NCI-H2107 treated with DMSO at 0.1 percent for 48 hours (cell line): ENCODE measurements around the gene ZNF597.

Experiments
- DNase-seq: peaks from one replicate; lab custom pipeline; 2025; ENCODE audit not compliant: unreplicated experiment; lab: John Stamatoyannopoulos, UW

ZNF597 gene

DNA sequence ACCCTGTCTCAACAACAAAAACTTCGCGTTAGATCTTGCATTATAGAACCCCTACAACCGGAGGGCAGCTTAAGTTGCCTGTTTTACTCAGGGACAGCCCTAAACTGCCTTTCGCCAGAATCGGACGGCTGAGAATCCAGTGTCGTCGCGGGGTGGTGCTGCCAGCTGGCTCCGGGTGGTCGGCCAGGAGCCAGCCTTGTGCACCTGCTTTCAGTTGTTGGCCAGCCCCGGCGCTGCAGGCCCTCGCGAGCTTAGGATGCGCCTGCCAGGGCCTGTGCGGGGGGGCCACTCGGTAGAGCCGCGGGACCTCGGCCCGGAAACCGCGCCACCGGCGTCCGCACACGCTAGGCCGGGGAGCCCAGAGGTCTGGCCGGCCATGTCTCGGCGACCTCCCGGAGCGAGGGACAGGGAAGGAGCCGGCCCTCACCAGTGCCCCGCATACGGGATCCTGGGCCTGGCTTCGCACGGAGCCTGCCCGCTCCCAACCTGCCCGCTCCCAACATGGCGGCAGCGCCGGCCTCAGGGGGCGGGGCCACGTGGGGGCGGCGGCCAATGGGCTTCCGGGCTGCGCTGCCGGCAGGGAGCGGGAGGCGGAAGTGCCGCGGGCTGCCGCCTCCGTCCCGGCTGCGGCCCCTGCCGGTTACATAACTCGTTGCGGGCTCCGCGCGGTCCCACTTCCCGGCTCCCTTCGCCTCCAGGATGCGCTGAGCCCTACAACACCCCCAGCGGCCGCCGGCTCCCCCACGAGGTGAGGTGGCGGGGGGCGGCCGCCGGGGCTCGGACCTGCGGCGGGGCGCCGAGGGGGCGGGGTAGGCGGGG is 14.3 kb upstream of the ZNF597 start:
- peak; percentile 61 for DNase-seq

DNA sequence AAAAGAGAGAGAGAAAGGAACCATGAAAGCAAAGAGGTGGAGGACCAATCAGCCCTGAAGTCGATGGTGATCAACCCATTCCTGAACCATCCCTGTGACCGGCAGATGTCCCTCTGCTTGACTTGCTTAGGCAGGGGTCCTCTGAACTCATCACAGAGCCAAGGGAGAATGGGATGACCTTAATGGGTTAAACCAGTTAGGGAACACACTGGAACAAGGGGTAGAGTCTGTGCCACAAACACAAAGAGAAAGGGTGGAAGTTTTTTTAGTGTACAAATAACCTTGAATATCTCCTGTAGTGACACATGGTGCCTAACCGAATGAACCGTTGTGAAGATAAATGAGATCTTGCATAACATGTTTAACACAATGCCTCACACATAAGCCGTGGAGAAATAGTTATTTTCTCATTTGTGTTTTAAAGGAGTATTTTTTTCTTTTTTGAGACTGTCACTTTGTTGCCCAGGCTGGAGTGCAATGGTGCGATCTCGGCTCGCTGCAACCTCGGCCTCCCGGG is 11.4 kb upstream of the ZNF597 start:
- DNase-seq: no peak

DNA sequence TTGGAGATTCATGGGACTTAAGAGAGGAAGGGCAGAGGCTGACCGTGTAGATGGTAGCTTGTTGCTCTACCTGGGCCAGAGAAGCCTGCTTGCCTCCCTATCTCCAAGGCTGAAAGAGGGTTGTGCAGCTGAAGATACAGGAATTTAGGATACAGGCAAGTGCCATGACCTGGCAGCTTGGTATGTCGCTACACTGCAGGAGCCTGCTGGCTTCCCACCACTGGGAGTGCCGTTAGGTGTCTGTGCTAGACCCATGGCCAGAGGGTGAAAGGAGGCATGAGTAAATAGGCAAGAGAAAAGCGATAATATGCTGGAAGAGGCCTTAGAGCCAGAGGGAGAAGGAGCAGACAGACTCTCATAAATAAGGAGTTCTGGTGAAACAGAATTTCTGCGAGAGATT is 10.8 kb upstream of the ZNF597 start:
- DNase-seq: no peak

DNA sequence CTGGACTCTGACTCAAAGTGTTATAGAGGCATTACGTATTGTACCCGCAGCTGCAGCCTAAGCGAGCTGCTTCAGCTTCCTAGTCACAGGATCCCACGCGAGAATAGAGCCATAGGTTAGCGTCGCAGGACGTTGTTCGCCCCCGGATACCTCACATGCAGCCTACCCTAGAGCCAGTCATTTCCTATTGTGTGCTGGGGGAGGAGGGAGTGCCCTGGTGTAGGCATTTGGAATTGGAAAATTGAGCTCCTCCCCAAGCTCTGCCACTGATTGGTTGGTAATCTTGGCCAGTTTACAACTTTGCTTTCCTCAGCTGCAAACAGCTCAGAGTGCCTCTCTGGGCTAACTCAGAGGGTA is 706 bp upstream of the ZNF597 start:
- DNase-seq: no peak

DNA sequence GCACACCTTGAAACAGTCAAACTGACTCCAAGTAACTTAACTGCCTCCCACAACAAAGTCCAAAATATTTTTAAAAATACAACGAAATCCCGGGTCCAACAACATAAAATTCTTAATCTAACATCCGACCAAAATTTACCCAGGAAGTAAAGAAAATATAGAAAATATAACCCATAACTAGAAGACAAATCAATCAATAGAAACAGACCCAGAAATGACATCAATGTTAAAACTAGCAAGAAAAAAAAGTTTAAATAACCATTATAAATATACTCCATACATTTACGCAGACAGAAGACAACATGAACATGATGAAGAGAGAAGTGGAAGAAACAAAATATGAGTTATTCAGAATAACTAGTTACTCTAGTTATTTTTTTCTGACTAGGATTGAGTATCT is 3.7 kb downstream of the ZNF597 start:
- DNase-seq: no peak

DNA sequence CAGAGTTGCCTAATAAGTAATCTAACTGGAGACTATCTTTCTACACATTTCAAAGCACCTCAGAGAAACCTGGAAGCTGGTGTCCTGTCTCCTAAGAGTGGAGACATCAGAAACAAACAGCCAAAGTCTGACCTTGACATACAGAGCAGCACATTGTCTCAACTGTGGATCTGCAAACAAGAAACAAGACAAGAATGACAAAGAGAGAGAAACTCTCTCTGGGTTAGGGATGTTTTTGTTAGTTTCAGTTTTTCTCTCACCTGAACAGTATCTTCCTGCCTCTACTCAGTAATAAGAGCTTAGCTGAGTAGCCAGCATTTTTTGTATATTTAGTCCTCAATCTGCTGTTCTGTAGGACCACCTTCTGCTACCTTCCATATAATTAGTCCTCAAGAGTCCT is 8.9 kb downstream of the ZNF597 start:
- no peak for DNase-seq

DNA sequence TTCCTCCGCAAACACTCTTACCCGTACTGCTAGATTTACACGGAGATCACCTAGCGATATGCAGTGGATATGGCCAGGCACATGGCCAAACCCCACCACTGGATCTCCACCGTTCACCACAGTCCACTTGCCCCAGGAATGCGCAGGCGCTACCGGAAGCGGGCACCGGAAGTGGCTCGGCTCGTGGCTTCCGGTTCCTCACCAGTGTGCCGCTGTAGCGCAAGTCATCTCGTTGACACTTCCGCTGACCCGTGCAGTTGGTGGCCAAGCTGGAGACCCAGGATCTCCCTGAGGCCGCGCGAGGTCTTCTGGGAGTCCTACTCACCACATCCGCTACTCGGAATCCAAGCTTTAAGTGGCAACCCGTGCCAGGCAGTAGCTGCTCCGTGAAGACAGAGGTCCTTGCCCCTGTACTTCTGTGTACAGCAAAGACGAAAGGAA is 11.5 kb downstream of the ZNF597 start:
- DNase-seq: no peak

- DNase-seq: no peak
These were observed 29.4 kb downstream of the ZNF597 start for GRCh38 chr16:3413730-3414379.

DNA sequence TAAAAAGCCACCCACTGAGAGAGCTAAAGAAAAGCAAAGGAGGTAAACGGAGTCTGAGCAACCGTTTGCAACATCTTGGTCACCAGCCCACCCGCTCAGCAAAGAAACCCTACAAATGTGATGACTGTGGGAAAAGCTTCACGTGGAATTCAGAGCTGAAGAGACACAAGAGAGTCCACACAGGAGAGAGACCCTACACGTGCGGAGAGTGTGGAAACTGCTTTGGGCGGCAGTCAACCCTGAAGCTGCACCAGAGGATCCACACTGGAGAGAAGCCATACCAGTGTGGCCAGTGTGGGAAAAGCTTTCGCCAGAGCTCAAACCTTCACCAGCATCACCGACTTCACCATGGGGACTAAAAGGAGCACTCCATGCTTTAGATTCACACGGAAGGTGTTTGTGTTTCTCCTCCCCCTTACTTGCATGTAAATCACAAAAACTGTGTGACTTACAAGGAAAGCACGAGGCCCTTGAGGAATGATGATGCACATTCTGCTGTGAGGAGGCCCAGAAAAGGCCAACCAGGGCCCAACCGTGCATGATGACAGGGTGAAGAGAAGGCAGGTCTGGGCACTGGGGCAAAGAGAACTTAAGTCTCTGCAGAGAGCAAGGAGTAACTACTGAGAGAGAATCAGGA is 34.6 kb downstream of the ZNF597 start:
- DNase-seq: no peak

DNA sequence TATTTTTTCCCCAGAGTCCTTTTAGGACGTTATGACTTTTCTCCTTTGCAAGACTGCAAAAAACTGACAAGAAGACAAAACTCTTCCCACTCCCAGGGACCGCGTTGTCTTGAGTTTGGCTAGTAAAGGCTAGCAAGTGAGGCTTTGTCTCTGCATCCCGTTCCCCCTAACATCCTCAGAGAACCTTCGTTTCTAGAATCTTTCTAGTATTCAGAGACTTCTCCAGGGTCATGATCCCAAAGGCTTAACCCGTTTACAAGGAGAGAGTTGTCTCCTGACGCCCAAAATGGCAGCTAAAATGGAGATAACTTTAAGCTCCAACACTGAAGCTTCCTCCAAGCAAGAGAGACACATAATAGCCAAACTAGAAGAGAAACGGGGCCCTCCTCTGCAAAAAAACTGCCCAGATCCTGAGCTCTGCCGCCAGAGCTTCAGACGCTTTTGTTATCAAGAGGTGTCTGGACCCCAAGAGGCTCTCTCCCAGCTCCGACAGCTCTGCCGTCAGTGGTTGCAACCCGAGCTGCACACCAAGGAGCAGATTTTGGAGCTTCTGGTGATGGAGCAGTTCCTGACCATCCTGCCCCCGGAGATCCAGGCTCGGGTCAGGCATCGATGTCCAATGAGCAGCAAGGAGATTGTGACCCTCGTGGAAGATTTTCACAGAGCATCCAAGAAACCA is 41.4 kb downstream of the ZNF597 start:
- DNase-seq: peak; percentile 5

- DNase-seq: peak; percentile 96
These were observed 42.3 kb downstream of the ZNF597 start, which contains the start of the genes ZNF174 and ZSCAN32 for GRCh38 chr16:3400779-3401688. ZNF174 (plus strand) TSS chr16:3401215; CDS start chr16:3402005, 790 bp downstream. ZSCAN32 (minus strand) TSS chr16:3401004; CDS start chr16:3397557, 3,447 bp downstream.

DNA sequence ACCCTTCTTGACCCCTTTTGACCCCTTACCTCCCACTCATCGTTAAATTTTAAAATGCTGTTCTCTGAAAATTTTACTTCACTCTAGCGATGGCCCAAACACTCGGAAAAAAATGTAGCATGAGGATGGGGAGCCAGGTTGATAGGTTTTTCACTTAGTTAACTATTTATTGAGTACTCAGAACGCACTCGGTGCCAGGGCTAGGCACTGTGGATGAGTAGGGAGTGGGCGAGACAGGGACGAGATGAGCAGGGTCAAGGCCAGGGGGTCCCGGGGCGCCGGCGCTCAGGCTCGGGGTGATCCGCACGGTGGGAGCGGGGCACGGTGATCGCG is 42.9 kb downstream of the ZNF597 start:
- DNase-seq: no peak

GRCh38 chr16:3389663-3390338 is 53.5 kb downstream of the ZNF597 start:
- peak; percentile 32 for DNase-seq

DNA sequence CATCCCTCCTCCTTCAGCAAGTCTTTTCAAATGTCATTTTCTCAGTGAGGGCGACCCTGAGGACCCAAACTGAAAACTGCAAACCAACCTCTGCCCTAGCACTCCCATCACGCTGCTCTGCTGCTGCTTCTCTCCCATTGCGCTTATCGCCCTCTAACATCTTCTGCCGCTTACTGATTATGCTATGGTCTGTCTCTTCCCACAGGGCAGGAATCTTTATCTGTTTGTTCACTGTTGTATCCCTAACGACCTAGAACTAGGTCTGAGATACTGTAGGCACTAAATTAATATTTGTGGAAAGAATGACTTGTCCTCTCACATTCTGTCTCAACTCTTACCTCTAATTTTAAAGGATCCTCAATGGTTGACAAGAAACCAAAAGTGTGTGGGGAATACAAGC is 55.0 kb downstream of the ZNF597 start:
- no peak for DNase-seq

DNA sequence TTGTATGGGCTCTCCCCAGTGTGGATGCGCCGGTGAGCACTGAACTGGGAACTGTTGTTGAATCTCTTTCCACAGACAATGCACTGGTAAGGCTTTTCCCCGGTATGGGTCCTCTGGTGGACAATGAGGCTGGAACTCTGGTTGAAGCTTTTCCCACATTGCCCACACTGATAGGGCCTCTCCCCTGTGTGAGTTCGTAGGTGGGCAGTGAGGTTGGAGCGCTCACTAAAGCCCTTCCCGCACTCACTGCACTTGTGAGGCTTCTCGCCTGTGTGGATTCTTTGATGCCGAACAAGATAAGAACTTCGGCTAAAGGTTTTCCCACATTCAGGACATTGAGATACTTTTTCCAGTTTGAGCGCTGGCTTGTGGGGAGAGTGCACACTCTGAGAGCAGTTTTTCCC is 60.3 kb downstream of the ZNF597 start:
- no peak for DNase-seq
